CD14-positive monocyte (primary cell): ENCODE data around the gene IRF7. TPM values are rescaled to one million over a fixed set of nuclear protein-coding genes. Genes with fewer than 3 reads are reported as not detected.

ENCODE experiments used
- DNase-seq, 3 donors: peaks; one replicate each; pipeline ENCODE4 v3.0.0-alpha.2; 2011 to 2022
- H2AFZ ChIP-seq: 2 replicates; pipeline ENCODE4 v1.6.0; 2012; ENCODE audit warnings: mild to moderate bottlenecking, low read depth, low read length, inconsistent platforms; ENCODE audit not compliant: insufficient read depth, poor library complexity, severe bottlenecking
- H3K27ac ChIP-seq, 2 donors: 1 replicate in 1 of 2; 2 replicates in 1 of 2; pipeline ENCODE4 v1.5.1; 2012 to 2013; ENCODE audit warnings: low read length in 2 of 2, control low read depth in 1 of 2, inconsistent platforms in 1 of 2, low read depth in 1 of 2, mild to moderate bottlenecking in 1 of 2
- H3K27me3 ChIP-seq, 2 donors: one replicate each; pipeline versions ENCODE4 v1.6.0 to v1.6.1; 2011 to 2013; ENCODE audit warnings: low read length in 2 of 2; ENCODE audit not compliant: control insufficient read depth in 2 of 2, insufficient read depth in 2 of 2
- H3K36me3 ChIP-seq, 2 donors: replicated peaks in 1 of 2; 1 replicate in 1 of 2; 2 replicates in 1 of 2; pipeline versions ENCODE4 v1.5.1 to v1.6.1; 2012 to 2013; ENCODE audit warnings: low read length in 2 of 2, control low read depth in 1 of 2, inconsistent platforms in 1 of 2, mild to moderate bottlenecking in 1 of 2; ENCODE audit not compliant: insufficient read depth in 2 of 2, control insufficient read depth in 1 of 2
- H3K4me1 ChIP-seq, 2 donors: 1 replicate in 1 of 2; 2 replicates in 1 of 2; pipeline versions ENCODE4 v1.5.1 to v1.6.1; 2012 to 2013; ENCODE audit warnings: low read length in 2 of 2, control low read depth in 1 of 2, inconsistent platforms in 1 of 2, mild to moderate bottlenecking in 1 of 2, moderate library complexity in 1 of 2; ENCODE audit not compliant: insufficient read depth in 2 of 2, control insufficient read depth in 1 of 2
- H3K4me2 ChIP-seq: replicated peaks from 2 replicates; pipeline ENCODE3; 2012; ENCODE audit warnings: low read length, moderate library complexity, mild to moderate bottlenecking; ENCODE audit not compliant: poor library complexity, severe bottlenecking; ENCODE audit errors: extremely low read depth
- H3K4me3 ChIP-seq, 3 experiments: fragments of 200-600 bp in 1 of 3; sonication (generic) in 1 of 3; replicated peaks in 1 of 3; 1 replicate in 2 of 3; 2 replicates in 1 of 3; pipeline ENCODE4 v1.5.1; 2011 to 2013; ENCODE audit warnings: low read length in 3 of 3, mild to moderate bottlenecking in 3 of 3, control low read depth in 2 of 3, low read depth in 2 of 3, inconsistent platforms in 1 of 3, moderate library complexity in 1 of 3
- H3K79me2 ChIP-seq: 2 replicates; pipeline ENCODE4 v1.6.0; 2012; ENCODE audit warnings: mild to moderate bottlenecking, control low read depth, inconsistent platforms, low read length, moderate library complexity; ENCODE audit not compliant: insufficient read depth
- H3K9ac ChIP-seq: 2 replicates; pipeline ENCODE4 v1.6.0; 2017; ENCODE audit warnings: low read length, mild to moderate bottlenecking; ENCODE audit not compliant: insufficient read depth, poor library complexity, severe bottlenecking
- H3K9me3 ChIP-seq, 2 donors: replicated peaks in 1 of 2; 1 replicate in 1 of 2; 2 replicates in 1 of 2; pipeline versions ENCODE4 v1.5.1 to v1.6.1; 2012 to 2013; ENCODE audit warnings: low read length in 2 of 2, control low read depth in 1 of 2; ENCODE audit not compliant: control insufficient read depth in 1 of 2, insufficient read depth in 1 of 2
- H4K20me1 ChIP-seq: 2 replicates; pipeline ENCODE4 v1.6.0; 2012; ENCODE audit warnings: mild to moderate bottlenecking, low read length, control low read depth, moderate library complexity; ENCODE audit not compliant: insufficient read depth
- H3K27ac Mint-ChIP-seq, 7 donors: one replicate each; pipeline ENCODE4 v1.8.0; 2020; ENCODE audit warnings: mild to moderate bottlenecking in 7 of 7, mixed read lengths in 7 of 7, moderate library complexity in 6 of 7, inconsistent platforms in 2 of 7
- H3K27me3 Mint-ChIP-seq, 3 donors: one replicate each; pipeline ENCODE4 v1.8.0; 2021 to 2022; ENCODE audit warnings: low read depth in 3 of 3, mild to moderate bottlenecking in 3 of 3, mixed read lengths in 3 of 3, moderate library complexity in 3 of 3, inconsistent platforms in 1 of 3
- H3K36me3 Mint-ChIP-seq, 2 donors: one replicate each; pipeline ENCODE4 v1.8.0; 2020; ENCODE audit warnings: mixed read lengths in 2 of 2, inconsistent platforms in 1 of 2, mild to moderate bottlenecking in 1 of 2
- H3K4me1 Mint-ChIP-seq: one replicate; pipeline ENCODE4 v1.8.0; 2020; ENCODE audit warnings: mild to moderate bottlenecking, mixed read lengths
- H3K4me3 Mint-ChIP-seq, 2 donors: one replicate each; pipeline ENCODE4 v1.8.0; 2020; ENCODE audit warnings: mild to moderate bottlenecking in 2 of 2, mixed read lengths in 2 of 2, moderate library complexity in 1 of 2
- H3K9me3 Mint-ChIP-seq, 7 donors: one replicate each; pipeline ENCODE4 v1.8.0; 2020 to 2022; ENCODE audit warnings: mixed read lengths in 7 of 7, mild to moderate bottlenecking in 6 of 7, moderate library complexity in 6 of 7, inconsistent platforms in 2 of 7
- CTCF ChIP-seq: fragments of 200-600 bp; IDR thresholded peaks from one replicate; pipeline ENCODE4 v1.8.0; 2022; ENCODE audit warnings: antibody characterized with exemption, mild to moderate bottlenecking
- WGBS: methylation state at CpG from one replicate; pipeline ENCODE4 v1.1.5; 2013; ENCODE audit warnings: missing lambda C conversion rate; ENCODE audit not compliant: insufficient coverage; 5-methylcytosine and 5-hydroxymethylcytosine counted together
- intact Hi-C, 2 donors: fragments of 100-400 bp; cut with micrococcal nuclease; formaldehyde crosslinking; loops; one replicate each; pipeline versions ENCODE4 v1.15.0 to v1.15.1; 2023
- polyA plus RNA-seq, 3 donors: library from polyadenylated mRNA; depleted of rRNA in 1 of 3; unstranded in 2 of 3; stranded (reverse) in 1 of 3; fragments of 300-500 nt in 2 of 3; fragments of >200 nt in 1 of 3; fragmentation: Illumina TruSeq in 2 of 3; gene quantifications; 1 replicate in 2 of 3; 2 replicates in 1 of 3; pipeline ENCODE4 v1.2.3, GENCODE V29; 2012 to 2021

IRF7 gene
- polyA plus RNA-seq, 3 donors = 38.6 to 125 (median 42.9) TPM

GRCh38 chr11:597166-597725 lies 18.5 kb downstream of the IRF7 start:
- WGBS = 95% methylated on average over 21 of the region's 29 CpGs
- intact Hi-C loops = no loop called here
- no peak for DNase-seq
- Mint-ChIP-seq H3K9me3 (no peaks in the 10 kb centered on the region), H3K36me3 (peaks cover 70 to 98% of the 10 kb centered on the region in 2 donors), H3K27ac (peak overlapping the region in 1 of 7 donors; percentile 74), H3K4me1 (no peaks in the 10 kb centered on the region), H3K27me3 (no peaks in the 10 kb centered on the region), H3K4me3 (no peak overlapping the region)
- no peaks in the 10 kb centered on the region for H3K9me3 ChIP-seq
- no peaks in the 10 kb centered on the region for H3K27me3 ChIP-seq
- no peak overlapping the region for H3K4me3 ChIP-seq
- no peak overlapping the region for H3K4me2 ChIP-seq
- H3K79me2 ChIP-seq = peaks cover 4% of the 10 kb centered on the region
- no peak overlapping the region for H3K27ac ChIP-seq
- peaks cover 90 to 94% of the 10 kb centered on the region in 2 donors for H3K36me3 ChIP-seq
- H3K4me1 ChIP-seq = no peaks in the 10 kb centered on the region
- no peak overlapping the region for H3K9ac ChIP-seq
- no peak overlapping the region for H2AFZ ChIP-seq
- TF ChIP-seq CTCF = peak; percentile 30
- H4K20me1 ChIP-seq = peaks cover 65% of the 10 kb centered on the region

DNA sequence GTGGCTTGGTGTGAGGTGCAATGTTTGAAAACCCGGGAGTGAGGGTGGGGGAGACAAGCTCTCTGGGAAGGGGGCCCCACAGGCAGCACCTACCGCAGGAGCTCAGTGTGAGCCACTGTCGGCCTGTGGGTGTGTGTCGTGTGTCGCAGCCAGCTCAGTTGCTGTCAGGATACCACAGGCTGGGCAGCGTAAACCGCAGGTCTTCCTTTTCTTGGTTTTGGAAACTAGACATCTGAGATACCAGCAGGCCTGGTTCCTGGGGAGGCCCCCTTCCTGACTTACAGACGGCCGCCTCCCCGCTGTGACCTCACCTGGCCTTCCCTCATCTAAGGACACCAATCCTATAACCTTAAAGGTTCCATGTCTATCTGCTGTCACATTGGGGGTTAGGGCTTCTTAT lies 19.4 kb downstream of the IRF7 start:
- Mint-ChIP-seq H3K27ac (peak overlapping the region in 2 of 7 donors; percentile 6 to 60), H3K36me3 (peaks cover 67 to 97% of the 10 kb centered on the region in 2 donors), H3K9me3 (no peaks in the 10 kb centered on the region), H3K4me1 (no peaks in the 10 kb centered on the region), H3K4me3 (no peak overlapping the region), H3K27me3 (no peaks in the 10 kb centered on the region)
- H3K4me3 ChIP-seq = no peak overlapping the region
- no peak for TF ChIP-seq CTCF
- H3K9me3 ChIP-seq = no peaks in the 10 kb centered on the region
- 76% methylated on average over 7 of the region's 10 CpGs for WGBS
- peaks cover 4% of the 10 kb centered on the region for H3K79me2 ChIP-seq
- no peaks in the 10 kb centered on the region for H3K27me3 ChIP-seq
- H2AFZ ChIP-seq = no peak overlapping the region
- no peak overlapping the region for H3K4me2 ChIP-seq
- DNase-seq = no peak
- no peak overlapping the region for H3K9ac ChIP-seq
- H3K4me1 ChIP-seq = no peaks in the 10 kb centered on the region
- intact Hi-C loops = no loop called here
- H3K27ac ChIP-seq = no peak overlapping the region
- H3K36me3 ChIP-seq = peaks cover 88 to 94% of the 10 kb centered on the region in 2 donors
- peaks cover 65% of the 10 kb centered on the region for H4K20me1 ChIP-seq
